Measurements from ENCODE around the gene OOEP. TPM values are rescaled to one million over a fixed set of nuclear protein-coding genes. Genes with fewer than 3 reads are reported as not detected.
"Not testable (repeated sequence)": the region's sequence is repeated elsewhere in the genome, so short reads cannot be mapped to it uniquely, and the experiment has no call there.

The OOEP gene
- polyA plus RNA-seq (2013, experiment 1 of 4): not detected
- polyA plus RNA-seq (2013, experiment 2 of 4): not detected
- not detected for polyA plus RNA-seq (2013, experiment 3 of 4)
- polyA plus RNA-seq (2013, experiment 4 of 4): not detected

DNA sequence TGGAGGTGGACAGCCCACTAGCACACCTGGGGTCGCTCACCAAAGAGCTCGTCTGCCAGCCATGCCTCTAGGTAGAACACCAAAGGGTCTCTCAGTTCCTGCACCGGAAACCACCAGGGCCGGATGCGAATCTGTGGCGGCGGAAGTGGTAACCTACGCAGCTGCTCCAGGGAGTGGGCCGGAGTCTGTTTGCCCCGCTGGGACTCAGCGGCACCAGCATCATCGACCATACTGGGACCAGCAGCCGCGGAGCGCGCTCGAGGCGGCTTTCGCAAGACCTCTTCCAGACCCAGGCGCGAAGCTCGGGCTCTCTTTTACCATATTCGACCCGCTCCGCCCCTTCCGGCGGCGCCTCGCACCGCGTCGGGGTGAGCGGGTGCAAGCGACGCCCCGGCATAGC lies at the start of gene OOEP:
TSS of gene OOEP (minus strand) at position 335 of the 400 bp plus-strand sequence. CDS start at position 230, 105 bp downstream.
- no peaks in the 10 kb centered on the region for H3K9me3 ChIP-seq (ENCODE audit: control insufficient read depth, low read length)
- no peaks in the 10 kb centered on the region for H3K4me1 ChIP-seq (ENCODE audit: control insufficient read depth, insufficient read depth, low read length)
- H3K27ac ChIP-seq (ENCODE audit: insufficient read depth, low read depth, low read length, poor library complexity, severe bottlenecking): no peak within 1 kb of the TSS
- no peaks in the 10 kb centered on the region for H3K36me3 ChIP-seq (ENCODE audit: control insufficient read depth, insufficient read depth, low read length)
- WGBS, 2 experiments: 96 to 97% methylated on average over 36 of the region's 36 CpGs
- no peaks in the 10 kb centered on the region for H3K27me3 ChIP-seq (ENCODE audit: control insufficient read depth, insufficient read depth, low read length, poor library complexity, severe bottlenecking)
- no peak within 1 kb of the TSS for H3K4me3 ChIP-seq (ENCODE audit: insufficient read depth, low read depth, low read length)

DNA sequence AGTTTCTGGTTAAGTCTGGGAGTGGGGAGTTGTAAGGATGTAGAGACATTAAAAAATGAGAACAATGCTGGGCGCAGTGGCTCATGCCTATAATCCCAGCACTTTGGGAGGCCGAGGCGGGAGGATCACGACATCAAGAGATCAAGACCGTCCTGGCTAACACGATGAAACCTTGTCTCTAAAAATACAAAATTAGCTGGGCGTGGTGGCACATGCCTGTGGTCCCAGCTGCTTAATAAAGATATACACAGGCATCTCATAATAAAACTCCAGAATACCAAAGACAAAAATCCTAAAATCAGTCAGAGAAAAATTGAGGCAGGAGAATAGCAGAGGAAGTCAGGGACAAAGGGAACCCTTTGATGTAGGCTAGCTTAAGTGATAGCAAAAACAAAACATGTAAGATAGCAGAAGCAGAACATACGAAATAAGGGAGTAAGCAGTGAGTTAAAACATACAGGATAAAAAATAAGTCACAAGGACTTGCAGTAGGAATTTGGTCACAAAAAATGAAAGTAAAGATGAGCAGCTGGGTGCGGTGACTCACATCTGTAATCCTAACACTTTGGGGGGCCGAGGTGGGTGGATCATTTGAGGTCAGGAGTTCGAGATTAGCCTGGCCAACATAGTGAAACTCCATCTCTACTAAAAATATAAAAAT lies 48.5 kb upstream of the OOEP start:
- Histone ChIP-seq H3K9me3 (ENCODE audit: control insufficient read depth, low read length) (no peaks in the 10 kb centered on the region), H3K4me3 (ENCODE audit: insufficient read depth, low read depth, low read length) (no peak overlapping the region), H3K27me3 (ENCODE audit: control insufficient read depth, insufficient read depth, low read length, poor library complexity, severe bottlenecking) (no peaks in the 10 kb centered on the region), H3K36me3 (ENCODE audit: control insufficient read depth, insufficient read depth, low read length) (no peaks in the 10 kb centered on the region), H3K4me1 (ENCODE audit: control insufficient read depth, insufficient read depth, low read length) (no peaks in the 10 kb centered on the region), H3K27ac (ENCODE audit: insufficient read depth, low read depth, low read length, poor library complexity, severe bottlenecking) (no peak overlapping the region)
- 93 to 94% methylated on average over 10 to 11 of the region's 11 CpGs for WGBS, 2 experiments

DNA sequence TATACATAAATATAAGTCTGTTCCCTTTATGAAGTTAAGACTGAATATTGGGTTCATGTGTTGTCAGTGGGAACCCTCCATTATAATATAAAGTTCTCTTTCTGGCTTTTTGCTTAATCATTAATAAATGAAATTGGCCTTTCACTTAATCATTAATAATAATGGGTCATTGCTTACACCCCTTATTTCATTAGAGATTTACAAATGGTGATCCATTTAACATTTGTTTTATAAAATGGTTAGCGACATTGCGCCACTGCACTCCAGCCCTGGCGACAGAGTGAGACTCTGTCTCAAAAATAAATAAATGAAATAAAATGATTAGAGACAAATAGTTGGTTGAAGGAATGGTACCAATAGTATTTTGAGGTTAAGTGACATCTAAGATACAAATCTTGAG lies 43.4 kb upstream of the OOEP start:
- no peaks in the 10 kb centered on the region for H3K27me3 ChIP-seq (ENCODE audit: control insufficient read depth, insufficient read depth, low read length, poor library complexity, severe bottlenecking)

DNA sequence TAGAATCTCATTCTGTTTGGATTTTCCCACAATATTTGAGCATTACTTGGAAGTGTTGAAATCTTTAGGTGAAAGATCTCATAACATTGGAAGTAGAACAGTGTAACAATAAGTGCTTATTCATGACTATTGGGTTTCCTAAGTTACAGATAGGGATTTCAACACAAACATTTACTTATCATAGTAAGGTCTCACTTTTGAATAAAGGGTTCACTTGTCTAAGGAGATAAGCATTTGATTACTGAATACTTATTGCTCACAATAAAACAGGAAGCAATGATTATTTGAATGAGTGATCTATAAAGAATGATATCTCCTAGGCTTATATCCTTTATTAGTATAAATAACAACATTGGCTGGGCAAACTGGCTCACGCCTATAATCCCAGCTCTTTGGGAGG lies 39.7 kb upstream of the OOEP start:
- Histone ChIP-seq H3K36me3 (ENCODE audit: control insufficient read depth, insufficient read depth, low read length) (no peaks in the 10 kb centered on the region), H3K4me3 (ENCODE audit: insufficient read depth, low read depth, low read length) (no peak overlapping the region), H3K4me1 (ENCODE audit: control insufficient read depth, insufficient read depth, low read length) (no peaks in the 10 kb centered on the region), H3K27me3 (ENCODE audit: control insufficient read depth, insufficient read depth, low read length, poor library complexity, severe bottlenecking) (no peaks in the 10 kb centered on the region), H3K9me3 (ENCODE audit: control insufficient read depth, low read length) (no peaks in the 10 kb centered on the region), H3K27ac (ENCODE audit: insufficient read depth, low read depth, low read length, poor library complexity, severe bottlenecking) (no peak overlapping the region)
- 91 to 93% methylated on average over 1 of the region's 1 CpG for WGBS, 2 experiments

More for the DNA sequence above, 43.4 kb upstream of the OOEP start:
- no peaks in the 10 kb centered on the region for H3K4me1 ChIP-seq (ENCODE audit: control insufficient read depth, insufficient read depth, low read length)
- WGBS, 2 experiments: 89 to 95% methylated on average over 3 of the region's 3 CpGs
- no peaks in the 10 kb centered on the region for H3K36me3 ChIP-seq (ENCODE audit: control insufficient read depth, insufficient read depth, low read length)
- no peak overlapping the region for H3K27ac ChIP-seq (ENCODE audit: insufficient read depth, low read depth, low read length, poor library complexity, severe bottlenecking)
- H3K9me3 ChIP-seq (ENCODE audit: control insufficient read depth, low read length): no peaks in the 10 kb centered on the region
- H3K4me3 ChIP-seq (ENCODE audit: insufficient read depth, low read depth, low read length): no peak overlapping the region

DNA sequence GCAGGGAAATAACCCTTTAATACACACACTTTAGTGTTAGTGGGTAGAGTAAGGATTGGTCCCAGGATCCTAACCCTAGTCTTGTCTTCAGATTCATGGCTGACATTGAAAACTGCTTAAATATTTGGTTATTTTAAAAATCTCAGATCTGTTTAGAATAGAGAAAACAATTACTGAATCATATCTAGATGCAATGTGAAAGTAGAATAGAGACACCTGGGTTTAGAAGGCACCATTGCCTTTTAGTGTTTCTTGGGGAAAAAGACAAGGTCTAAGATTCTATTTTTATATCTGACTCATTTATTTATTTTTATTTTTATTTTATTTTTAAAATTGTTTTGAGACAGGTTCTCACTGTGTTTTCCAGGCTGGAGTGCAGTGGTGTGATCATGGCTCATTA lies 31.0 kb upstream of the OOEP start:
- H3K9me3 ChIP-seq (ENCODE audit: control insufficient read depth, low read length): no peaks in the 10 kb centered on the region
- no peaks in the 10 kb centered on the region for H3K27me3 ChIP-seq (ENCODE audit: control insufficient read depth, insufficient read depth, low read length, poor library complexity, severe bottlenecking)
- no peak overlapping the region for H3K4me3 ChIP-seq (ENCODE audit: insufficient read depth, low read depth, low read length)
- H3K36me3 ChIP-seq (ENCODE audit: control insufficient read depth, insufficient read depth, low read length): no peaks in the 10 kb centered on the region
- no peak overlapping the region for H3K27ac ChIP-seq (ENCODE audit: insufficient read depth, low read depth, low read length, poor library complexity, severe bottlenecking)
- H3K4me1 ChIP-seq (ENCODE audit: control insufficient read depth, insufficient read depth, low read length): no peaks in the 10 kb centered on the region

DNA sequence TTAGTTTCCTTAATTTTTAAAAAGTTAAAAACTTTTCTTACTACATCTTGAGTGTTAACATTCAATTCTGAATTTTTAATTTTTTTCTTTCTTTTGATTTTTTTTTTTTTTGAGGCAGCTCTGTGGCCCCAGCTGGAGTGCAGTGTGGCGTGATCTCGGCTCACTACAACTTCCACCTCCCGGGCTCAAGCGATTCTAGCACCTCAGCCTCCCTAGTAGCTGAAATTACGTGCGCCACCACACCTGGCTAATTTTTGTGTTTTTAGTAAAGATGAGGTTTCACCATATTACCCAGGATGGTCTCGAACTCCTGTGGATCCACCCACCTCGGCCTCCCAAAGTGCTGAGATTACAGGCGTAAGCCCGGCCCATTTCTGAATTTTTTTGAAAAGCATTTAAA lies 26.2 kb upstream of the OOEP start:
- H3K36me3 ChIP-seq (ENCODE audit: control insufficient read depth, insufficient read depth, low read length): no peaks in the 10 kb centered on the region
- H3K27ac ChIP-seq (ENCODE audit: insufficient read depth, low read depth, low read length, poor library complexity, severe bottlenecking): no peak overlapping the region
- H3K4me1 ChIP-seq (ENCODE audit: control insufficient read depth, insufficient read depth, low read length): no peaks in the 10 kb centered on the region
- no peaks in the 10 kb centered on the region for H3K27me3 ChIP-seq (ENCODE audit: control insufficient read depth, insufficient read depth, low read length, poor library complexity, severe bottlenecking)
- WGBS, 2 experiments: 95 to 96% methylated on average over 10 of the region's 10 CpGs
- no peaks in the 10 kb centered on the region for H3K9me3 ChIP-seq (ENCODE audit: control insufficient read depth, low read length)
- H3K4me3 ChIP-seq (ENCODE audit: insufficient read depth, low read depth, low read length): no peak overlapping the region

DNA sequence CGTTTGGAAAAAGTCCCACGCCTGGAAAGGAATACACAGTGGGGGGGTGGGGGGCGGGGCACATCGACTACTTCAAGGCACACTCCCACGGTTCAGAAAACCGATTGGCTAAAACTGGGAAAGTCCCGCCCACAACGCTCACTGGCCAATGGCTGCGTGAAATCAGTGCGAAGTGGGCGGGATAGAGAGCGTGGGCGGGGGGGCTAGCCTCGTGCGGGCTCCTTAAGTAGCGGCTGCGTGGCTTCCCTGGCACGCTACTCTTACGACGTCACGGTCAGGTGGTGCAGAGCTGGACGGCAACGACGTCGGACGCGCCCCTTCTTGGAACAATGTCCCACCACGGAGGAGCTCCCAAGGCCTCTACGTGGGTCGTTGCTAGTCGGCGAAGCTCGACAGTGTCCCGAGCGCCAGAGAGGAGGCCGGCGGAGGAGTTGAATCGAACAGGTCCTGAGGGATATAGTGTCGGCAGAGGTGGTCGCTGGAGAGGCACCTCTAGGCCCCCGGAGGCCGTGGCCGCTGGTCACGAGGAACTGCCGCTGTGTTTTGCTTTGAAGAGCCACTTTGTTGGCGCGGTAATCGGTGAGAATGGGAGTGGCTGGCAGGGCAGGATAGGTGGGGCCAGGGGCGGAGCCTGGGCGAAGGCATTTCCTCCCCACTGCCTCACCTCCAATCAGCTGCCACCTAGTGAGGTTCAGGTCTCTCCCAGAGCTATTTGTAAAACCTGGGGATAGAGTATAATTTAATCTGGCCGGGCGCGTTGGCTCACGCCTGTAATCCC lies 25.1 kb upstream of the OOEP start, which contains the start of gene DDX43:
TSS of gene DDX43 (plus strand) at position 252 of the 778 bp plus-strand sequence. CDS start at position 330, 78 bp downstream.
- Histone ChIP-seq H3K27ac (ENCODE audit: insufficient read depth, low read depth, low read length, poor library complexity, severe bottlenecking) (no peak within 1 kb of the TSS), H3K9me3 (ENCODE audit: control insufficient read depth, low read length) (no peaks in the 10 kb centered on the region), H3K36me3 (ENCODE audit: control insufficient read depth, insufficient read depth, low read length) (no peaks in the 10 kb centered on the region), H3K4me3 (ENCODE audit: insufficient read depth, low read depth, low read length) (no peak within 1 kb of the TSS), H3K27me3 (ENCODE audit: control insufficient read depth, insufficient read depth, low read length, poor library complexity, severe bottlenecking) (no peaks in the 10 kb centered on the region), H3K4me1 (ENCODE audit: control insufficient read depth, insufficient read depth, low read length) (no peaks in the 10 kb centered on the region)
- WGBS, 2 experiments: 96% methylated on average over 54 of the region's 54 CpGs

DNA sequence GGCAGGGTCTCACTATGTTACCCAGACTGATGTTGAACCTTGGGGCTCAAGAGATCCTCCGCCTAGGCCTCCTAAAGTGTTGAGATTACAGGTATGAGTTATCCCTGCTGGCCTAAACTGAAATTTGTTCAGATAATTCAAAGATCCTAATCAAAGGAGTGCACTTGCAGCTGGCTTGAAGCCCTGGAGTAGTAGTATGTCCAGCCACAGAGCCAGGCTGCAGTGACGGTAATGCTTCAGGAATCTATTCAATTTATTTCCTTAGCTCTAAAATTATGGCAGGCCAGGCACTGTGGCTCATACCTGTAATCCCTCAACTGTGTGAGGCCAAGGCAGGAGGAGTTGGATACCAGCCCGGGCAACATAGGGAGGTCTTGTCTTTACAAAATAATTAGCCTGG lies 23.6 kb upstream of the OOEP start:
- no peak overlapping the region for H3K27ac ChIP-seq (ENCODE audit: insufficient read depth, low read depth, low read length, poor library complexity, severe bottlenecking)

DNA sequence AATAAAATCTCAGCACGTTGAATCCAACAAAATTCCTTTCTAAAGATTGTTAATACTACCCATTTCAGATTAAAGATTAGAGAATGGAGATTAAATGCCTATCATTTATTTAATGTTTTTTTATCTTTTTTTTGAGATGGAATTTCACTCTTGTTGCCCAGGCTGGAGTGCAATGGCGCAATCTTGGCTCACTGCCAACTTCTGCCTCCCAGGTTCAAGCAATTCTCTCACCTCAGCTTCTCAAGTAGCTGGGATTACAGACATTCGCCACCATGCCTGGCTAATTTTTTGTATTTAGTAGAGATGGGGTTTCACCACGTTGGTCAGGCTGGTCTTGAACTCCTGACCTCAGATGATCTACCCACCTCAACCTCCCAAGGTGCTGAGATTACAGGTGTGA lies 22.5 kb upstream of the OOEP start:
- not testable (repeated sequence) for H3K9me3 ChIP-seq (ENCODE audit: control insufficient read depth, low read length); H3K27ac ChIP-seq (ENCODE audit: insufficient read depth, low read depth, low read length, poor library complexity, severe bottlenecking); H3K4me1 ChIP-seq (ENCODE audit: control insufficient read depth, insufficient read depth, low read length); H3K4me3 ChIP-seq (ENCODE audit: insufficient read depth, low read depth, low read length); H3K27me3 ChIP-seq (ENCODE audit: control insufficient read depth, insufficient read depth, low read length, poor library complexity, severe bottlenecking); H3K36me3 ChIP-seq (ENCODE audit: control insufficient read depth, insufficient read depth, low read length)
- 92 to 94% methylated on average over 2 to 4 of the region's 4 CpGs for WGBS, 2 experiments

More for the DNA sequence above, 23.6 kb upstream of the OOEP start:
- H3K9me3 ChIP-seq (ENCODE audit: control insufficient read depth, low read length): no peaks in the 10 kb centered on the region
- H3K4me1 ChIP-seq (ENCODE audit: control insufficient read depth, insufficient read depth, low read length): no peaks in the 10 kb centered on the region
- no peaks in the 10 kb centered on the region for H3K36me3 ChIP-seq (ENCODE audit: control insufficient read depth, insufficient read depth, low read length)
- peaks cover 4% of the 10 kb centered on the region for H3K27me3 ChIP-seq (ENCODE audit: control insufficient read depth, insufficient read depth, low read length, poor library complexity, severe bottlenecking)
- WGBS, 2 experiments: 88 to 94% methylated on average over 3 of the region's 3 CpGs
- H3K4me3 ChIP-seq (ENCODE audit: insufficient read depth, low read depth, low read length): no peak overlapping the region

DNA sequence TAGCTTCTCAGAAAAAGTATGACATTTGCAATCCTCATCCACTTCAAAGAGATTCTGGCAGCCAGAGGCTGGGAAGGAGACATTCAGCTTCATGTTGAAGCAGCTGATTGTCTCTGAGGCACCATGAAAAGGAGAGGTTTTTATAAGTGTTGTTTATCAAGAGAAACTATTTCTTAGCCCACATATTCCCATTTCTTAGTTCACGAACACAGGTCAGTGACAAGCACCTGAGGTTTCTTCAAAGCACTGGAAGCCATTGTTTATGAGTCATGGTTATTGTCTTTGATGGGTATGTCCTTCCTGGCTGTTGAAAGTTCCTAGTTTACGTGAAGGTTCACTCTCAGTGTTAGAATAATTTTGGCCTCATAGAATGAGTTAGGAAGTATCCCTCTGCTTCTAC lies 22.0 kb upstream of the OOEP start:
- Histone ChIP-seq H3K9me3 (ENCODE audit: control insufficient read depth, low read length) (no peaks in the 10 kb centered on the region), H3K4me3 (ENCODE audit: insufficient read depth, low read depth, low read length) (no peak overlapping the region), H3K27ac (ENCODE audit: insufficient read depth, low read depth, low read length, poor library complexity, severe bottlenecking) (no peak overlapping the region), H3K27me3 (ENCODE audit: control insufficient read depth, insufficient read depth, low read length, poor library complexity, severe bottlenecking) (peaks cover 4% of the 10 kb centered on the region), H3K36me3 (ENCODE audit: control insufficient read depth, insufficient read depth, low read length) (no peaks in the 10 kb centered on the region), H3K4me1 (ENCODE audit: control insufficient read depth, insufficient read depth, low read length) (no peaks in the 10 kb centered on the region)
- 91 to 93% methylated on average over 2 of the region's 2 CpGs for WGBS, 2 experiments
